Endothelial cell of hepatic sinusoid (primary cell): ENCODE data around the gene FBXO44.

Source experiments
- in situ Hi-C: cut with HindIII; loops from 2 replicates; pipeline ENCODE4 v1.10.0; 2017; ENCODE audit warnings: low sequenced_read_pairs

Gene FBXO44

GRCh38 chr1:11682799-11683198 lies 28.1 kb downstream of the FBXO44 start:
- in situ Hi-C loops: no loop called here

DNA sequence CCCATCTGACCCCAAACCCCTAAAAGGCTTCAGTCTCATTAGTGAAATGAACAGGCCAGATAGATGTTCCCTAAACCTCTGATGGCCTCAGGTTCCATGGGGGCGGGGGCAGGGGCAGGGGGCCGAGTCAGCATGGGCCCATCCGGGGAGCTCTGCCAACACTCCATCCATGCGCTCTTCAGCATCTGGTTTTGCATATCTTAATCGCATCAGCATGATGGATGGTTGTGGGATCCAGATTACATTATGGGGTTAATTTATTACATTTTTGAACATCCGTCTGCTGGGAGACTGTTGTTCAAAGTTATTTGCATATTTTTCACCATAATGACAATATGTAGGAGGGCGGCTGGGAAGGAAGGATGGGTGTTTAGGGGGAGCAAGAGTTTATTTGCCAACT lies 29.4 kb downstream of the FBXO44 start:
- in situ Hi-C loops: no loop called here

- in situ Hi-C loops: no loop called here
Observed at GRCh38 chr1:11685210-11685752, 30.6 kb downstream of the FBXO44 start.

DNA sequence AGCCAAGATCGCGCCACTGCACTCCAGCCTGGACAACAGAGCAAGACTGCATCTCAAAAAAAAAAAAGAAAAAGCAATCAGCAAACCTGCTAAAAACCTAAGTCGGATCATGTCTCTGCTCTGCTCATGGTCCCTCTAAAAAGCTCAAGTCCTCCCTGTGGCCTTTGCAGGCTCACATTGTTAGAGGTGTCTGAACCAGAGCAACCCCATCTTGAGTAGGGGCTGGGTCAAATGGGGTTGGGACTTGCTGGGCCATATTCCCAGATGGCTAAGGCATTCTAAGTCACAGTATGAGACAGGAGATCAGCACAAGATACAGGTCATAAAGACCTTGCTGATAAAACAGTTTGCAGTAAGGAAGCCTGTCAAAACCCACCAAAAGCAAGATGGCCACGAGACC lies 33.8 kb downstream of the FBXO44 start:
- in situ Hi-C loops: no loop called here

GRCh38 chr1:11690397-11691301 lies 36.0 kb downstream of the FBXO44 start:
- in situ Hi-C loops: no loop called here

DNA sequence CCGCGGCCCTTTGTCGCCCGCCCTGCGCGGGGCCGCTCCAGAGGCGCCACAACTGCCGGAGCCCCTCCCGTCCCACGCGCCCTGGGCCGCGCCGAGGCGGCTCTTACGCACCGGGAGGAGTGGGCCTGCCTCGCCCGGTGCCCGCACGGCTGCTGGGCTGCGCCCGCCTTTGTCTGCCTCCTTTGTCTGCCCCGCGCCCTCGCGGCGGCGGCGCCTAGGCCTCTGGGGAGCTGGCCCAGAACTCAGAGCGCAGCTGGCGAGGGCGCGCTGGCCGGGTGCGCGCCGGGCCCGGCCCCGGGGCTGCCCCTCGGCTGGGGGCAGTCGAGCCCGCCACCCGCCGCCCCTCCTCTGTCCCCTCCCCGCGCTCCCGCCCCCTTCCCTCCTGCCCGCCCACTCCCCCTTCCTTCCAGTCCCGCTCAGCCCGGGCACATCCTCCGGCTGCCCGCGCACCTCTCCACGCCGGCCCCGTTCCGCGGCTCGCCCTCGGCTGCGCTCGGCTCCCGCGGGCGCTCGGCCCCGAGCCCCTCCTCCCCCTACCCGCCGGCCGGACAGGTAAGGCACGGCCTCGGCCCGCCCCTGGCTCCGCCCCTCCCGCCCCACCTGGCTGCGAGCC lies 36.7 kb downstream of the FBXO44 start, which contains the start of gene DRAXIN:
DRAXIN (plus strand) TSS at position 409 of the 613 bp plus-strand sequence. CDS start 14,549 bp downstream, outside the sequence.
- in situ Hi-C loops: no loop called here

DNA sequence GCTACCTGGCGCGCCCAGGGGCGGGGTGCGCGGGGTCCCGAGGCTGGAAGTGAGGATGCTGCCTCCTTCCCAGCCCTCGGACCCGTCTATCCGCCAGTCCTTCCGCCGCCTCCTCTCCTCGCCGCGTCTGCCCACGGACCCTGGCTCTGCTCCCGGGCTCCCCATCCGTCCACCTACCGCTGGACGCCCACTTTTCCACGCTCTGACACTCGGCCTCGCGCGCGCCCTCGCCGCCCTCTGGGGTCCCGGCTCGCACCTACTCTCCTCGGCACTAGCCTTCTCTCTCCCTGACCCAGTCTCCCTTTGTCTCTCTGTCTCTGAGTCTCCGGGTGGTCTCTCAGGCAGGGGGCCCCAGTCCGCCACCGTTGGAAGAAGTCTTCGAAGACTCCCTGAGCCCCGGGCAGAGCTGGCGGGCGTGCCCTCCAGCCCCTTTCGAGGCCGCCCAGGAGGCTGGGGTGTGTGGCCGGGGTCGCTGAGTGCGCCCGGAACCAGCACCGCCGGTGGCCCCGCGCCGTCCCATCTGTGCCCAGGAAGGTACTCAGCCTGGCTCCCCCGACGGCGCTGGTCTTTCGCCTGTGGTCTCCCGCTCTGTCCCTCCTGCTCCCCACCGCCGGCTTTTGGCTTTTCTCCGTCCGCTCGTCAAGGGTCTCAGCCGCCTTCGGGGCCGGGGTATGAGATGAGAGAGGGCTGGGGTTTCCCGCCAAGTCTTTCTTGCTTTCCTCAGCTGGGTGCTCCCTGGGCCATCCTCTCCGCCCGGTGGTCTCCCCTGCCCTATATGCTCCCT lies 37.4 kb downstream of the FBXO44 start:
- in situ Hi-C loops: no loop called here

- in situ Hi-C loops: no loop called here
Observed at GRCh38 chr1:11693024-11693590, 38.4 kb downstream of the FBXO44 start.

DNA sequence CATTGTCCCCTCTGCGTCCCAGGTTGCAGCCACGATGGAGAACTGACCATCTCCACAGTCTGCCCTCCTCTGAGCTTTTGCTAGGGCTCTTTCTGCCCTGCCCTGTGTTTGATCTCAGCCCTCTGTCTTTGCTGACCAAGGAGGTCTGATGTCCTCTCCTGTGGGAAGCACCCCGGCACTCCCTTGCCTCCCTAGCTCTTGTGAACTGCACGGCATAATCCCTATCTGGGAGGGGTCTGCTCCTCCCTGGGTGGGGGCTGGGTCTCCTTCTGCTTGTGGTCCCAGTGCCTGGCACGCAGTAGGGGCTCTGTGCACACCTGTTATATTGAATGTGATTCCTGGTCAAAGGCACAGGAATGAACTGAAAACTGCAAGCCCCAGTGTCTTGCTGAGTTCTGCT lies 39.2 kb downstream of the FBXO44 start:
- in situ Hi-C loops: no loop called here

DNA sequence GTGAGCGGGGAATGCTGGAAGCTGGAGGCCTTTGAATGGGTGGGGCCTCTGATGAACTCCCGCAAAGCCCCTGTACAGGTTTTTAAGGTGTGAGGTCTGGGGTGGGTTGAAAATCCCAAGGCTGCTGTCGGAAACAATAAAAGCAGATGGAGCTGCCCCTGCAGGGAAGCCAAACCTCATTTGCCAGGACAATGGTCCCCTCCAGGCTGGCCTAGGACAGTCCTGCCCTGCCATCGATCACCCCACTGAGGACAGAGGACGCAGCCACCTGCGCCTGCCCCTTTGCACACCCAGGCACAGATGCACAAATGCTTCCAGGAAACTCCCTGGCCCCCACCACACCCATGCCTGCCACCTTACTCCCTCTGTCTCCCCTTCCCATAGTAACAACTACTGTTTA lies 41.2 kb downstream of the FBXO44 start:
- in situ Hi-C loops: no loop called here

DNA sequence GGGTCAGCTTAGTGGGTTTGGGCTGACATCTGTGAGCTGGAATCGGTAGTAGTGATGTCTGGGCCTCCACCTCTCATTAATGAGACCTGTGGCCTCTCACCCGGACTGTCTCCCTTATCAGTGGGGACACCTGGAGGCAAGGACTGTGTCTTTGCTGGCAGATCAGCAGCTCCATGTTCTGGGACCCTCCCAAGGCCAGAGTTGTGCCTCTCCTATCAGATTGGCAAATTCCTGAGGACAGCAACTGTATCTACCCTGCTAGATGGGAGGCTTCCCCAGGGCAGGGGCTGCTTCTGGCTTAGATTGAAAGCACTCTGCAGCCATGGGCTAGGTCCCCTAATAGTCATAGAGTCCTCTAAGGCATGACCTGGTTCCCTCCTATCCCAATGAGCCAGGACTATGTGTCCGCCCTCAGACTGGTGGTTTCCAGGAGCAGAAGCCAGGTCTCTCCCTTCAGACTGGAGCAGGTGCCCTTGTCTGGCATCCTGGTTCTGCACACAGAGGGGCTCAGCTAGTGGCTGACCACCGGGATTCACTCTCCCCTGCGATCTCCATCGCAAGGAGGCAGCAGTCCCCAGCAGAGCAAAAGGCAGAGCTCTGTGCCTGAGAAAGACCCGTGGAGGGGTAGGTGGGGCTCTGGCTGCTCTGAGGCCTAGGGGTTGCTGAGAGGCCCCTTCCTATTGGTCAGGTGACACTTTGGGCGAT lies 42.7 kb downstream of the FBXO44 start:
- in situ Hi-C loops: no loop called here

DNA sequence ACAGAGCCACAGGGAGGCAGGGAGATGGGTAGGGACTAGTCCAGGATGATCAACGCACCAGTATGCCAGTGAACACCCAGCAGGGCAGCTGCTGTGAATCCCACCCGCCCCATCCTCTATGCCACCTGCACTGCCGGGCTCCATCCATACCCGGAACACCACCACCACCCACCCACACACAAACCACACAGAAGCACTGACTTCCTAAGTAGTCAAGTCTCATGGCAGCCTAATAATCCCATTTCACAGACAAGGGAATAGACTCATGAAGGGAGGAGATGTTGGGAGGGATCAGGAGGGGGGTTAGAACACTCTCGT lies 43.2 kb downstream of the FBXO44 start:
- in situ Hi-C loops: no loop called here

GRCh38 chr1:11700601-11701467 lies 46.2 kb downstream of the FBXO44 start:
- in situ Hi-C loops: no loop called here

DNA sequence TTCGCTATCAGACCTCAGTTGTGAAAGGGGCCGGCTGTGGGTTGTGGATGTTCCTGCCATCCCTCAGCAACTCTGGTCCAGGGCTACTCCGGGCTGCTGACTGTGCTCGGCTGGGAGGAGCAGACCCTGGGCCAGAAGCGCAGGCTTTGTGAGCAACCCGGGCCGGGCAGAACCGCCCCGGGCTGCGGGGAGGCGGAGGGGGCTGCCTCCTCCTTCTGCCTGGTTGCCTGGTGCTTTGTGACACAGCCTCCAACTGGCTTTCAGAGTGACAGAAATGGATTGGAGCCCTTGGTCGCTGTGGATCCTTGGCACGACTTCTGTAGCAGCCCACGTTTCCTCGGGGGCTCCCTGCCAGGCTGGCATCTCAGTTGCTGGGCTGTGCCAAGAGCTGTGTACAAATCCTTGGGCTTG lies 46.9 kb downstream of the FBXO44 start:
- in situ Hi-C loops: no loop called here

DNA sequence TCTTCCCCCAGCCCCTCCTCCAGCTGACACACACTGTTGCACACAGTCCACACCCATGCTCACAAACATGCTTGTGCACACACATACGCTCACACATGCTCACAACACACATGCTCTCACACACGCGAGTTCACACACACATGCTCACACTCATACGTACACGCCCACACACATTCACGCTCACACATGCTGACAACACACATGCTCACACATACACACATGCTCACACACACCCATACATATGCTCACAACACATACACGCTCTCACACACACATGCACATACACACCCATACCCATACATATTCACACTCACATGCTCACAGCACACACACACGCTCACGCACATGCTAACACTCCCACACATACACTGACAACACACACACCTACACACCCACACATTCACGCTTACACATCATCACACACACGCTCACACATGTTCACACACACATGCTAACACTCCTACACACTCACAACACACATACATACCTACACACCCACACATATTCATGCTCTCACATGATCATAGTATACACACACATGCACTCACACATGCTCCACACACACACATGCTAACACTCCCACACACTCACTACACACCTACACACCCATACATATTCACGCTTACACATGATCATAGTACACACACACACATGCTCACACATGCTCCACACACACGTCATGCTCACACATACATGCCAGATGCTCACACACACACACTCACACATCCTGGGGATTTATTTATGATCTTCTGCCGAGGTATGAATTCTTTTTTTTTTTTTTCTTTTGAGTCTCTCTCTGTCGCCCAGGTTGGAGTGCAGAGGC lies 47.5 kb downstream of the FBXO44 start:
- in situ Hi-C loops: no loop called here

DNA sequence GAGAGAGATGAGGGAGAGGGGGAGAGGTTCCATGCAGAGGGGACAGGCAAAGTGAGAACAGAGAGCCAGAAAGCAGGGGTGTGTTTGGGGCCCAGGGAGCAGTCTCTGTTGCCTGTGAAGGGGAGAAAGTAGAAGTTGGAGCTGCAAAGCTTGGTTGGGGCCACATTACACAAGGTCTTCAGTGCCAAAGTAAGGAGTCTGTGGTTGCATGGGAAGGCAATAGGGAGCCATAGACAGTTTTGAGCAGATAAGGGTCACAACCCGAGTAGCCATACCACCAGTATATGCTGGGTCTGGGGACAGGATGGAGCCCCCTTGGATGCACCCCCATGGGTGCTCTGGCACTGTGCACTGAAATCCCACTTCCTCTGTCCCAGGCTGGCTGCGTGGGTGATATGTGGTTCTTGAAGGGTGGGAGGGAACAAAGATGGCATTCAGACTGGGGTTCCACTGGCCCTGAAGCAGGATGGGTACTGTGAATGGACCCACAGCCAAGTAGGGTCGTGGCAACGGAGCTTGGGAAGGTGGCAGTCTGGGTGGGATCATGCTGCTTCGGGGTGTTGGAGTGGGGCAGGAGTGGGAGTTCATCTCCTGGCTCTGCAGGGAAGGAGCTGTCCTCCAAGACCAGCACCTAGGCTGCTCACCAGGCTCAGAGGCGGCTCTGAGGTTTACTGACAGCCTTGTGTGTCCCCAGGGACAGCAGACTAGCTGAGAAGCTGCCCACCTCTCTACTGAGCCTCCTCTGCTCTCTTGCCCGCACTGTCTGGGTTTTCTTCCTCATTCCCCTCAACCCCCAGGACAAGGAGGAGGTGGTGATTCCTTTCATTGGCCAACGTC lies 48.9 kb downstream of the FBXO44 start:
- in situ Hi-C loops: no loop called here

DNA sequence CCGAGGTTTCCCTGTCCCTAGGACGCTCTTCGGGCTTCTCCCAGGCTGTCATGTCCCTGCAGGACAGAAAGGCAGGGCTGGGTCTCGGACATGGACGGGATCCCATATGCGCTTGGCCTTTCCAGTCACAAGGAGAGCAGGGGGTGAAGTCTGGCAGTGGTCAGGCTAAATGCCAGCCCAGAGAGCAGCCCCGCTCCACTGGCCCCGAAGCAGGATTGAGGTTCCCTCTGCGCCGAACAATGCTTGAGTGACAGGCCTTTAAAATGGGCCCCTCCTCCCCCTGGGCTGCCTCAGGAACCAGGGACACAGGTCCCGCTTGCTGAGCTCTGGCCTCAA lies 49.5 kb downstream of the FBXO44 start:
- in situ Hi-C loops: no loop called here
